ENCODE results near the gene OAF. TPM values are rescaled to one million over a fixed set of nuclear protein-coding genes. Genes with fewer than 3 reads are reported as not detected.

OAF gene
- total RNA-seq: 6.5 and 6.6 TPM in 2 replicates
- long read RNA-seq: 0 reads

DNA sequence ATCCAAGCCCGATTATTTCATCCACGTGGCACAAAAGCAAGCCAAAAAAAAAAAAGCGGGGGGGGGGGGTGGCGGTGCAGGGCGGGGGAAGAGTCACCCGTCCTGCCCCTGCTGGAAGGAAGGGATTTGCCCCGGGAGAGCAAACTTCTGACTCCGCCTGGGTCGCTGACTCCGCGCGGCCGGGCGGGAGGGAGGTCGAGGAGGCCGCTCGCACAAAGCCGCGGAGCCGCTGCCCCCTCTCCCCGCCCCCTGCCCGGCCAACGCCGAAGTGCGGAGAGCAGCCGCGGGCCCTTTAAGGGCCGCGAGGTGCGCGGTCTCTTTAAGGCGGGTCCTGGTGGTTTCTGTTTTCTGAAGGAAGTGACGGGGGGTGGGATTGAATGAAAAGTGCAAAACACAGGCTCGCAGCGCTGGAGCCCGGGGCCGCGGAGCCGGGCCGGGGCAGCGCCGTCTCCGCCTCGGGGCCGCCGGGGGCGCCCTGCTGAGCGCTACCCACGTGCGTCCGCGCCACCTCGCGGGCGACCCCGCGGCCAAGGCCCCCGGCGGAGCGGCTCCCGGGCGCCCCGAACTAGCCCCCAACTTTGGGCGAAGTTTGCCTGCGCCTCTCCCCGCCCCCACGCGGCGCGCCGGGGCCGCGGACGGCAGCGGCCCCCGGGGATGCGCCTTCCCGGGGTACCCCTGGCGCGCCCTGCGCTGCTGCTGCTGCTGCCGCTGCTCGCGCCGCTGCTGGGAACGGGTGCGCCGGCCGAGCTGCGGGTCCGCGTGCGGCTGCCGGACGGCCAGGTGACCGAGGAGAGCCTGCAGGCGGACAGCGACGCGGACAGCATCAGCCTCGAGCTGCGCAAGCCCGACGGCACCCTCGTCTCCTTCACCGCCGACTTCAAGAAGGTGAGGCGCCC, at the start of gene OAF:
TSS of gene OAF (plus strand) at position 407 of the 896 bp plus-strand sequence. CDS start at position 655, 248 bp downstream.
- DNase-seq (ENCODE audit: low spot score, unreplicated experiment): peak; percentile 61
- Mint-ChIP-seq H3K9me3 (ENCODE audit: low read depth) (no peaks in the 10 kb centered on the region), H3K4me3 (ENCODE audit: low read depth) (peak within 1 kb of the TSS; percentile 82), H3K27ac (peak within 1 kb of the TSS; percentile 24), H3K36me3 (ENCODE audit: insufficient read depth) (no peaks in the 10 kb centered on the region), H3K27me3 (peaks cover 64% of the 10 kb centered on the region), H3K4me1 (ENCODE audit: low read depth) (peaks cover 20% of the 10 kb centered on the region)
- TF ChIP-seq, protein P1, sequence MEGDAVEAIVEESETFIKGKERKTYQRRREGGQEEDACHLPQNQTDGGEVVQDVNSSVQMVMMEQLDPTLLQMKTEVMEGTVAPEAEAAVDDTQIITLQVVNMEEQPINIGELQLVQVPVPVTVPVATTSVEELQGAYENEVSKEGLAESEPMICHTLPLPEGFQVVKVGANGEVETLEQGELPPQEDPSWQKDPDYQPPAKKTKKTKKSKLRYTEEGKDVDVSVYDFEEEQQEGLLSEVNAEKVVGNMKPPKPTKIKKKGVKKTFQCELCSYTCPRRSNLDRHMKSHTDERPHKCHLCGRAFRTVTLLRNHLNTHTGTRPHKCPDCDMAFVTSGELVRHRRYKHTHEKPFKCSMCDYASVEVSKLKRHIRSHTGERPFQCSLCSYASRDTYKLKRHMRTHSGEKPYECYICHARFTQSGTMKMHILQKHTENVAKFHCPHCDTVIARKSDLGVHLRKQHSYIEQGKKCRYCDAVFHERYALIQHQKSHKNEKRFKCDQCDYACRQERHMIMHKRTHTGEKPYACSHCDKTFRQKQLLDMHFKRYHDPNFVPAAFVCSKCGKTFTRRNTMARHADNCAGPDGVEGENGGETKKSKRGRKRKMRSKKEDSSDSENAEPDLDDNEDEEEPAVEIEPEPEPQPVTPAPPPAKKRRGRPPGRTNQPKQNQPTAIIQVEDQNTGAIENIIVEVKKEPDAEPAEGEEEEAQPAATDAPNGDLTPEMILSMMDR (IDR thresholded peaks at IDR 0.05; ENCODE audit: unreplicated experiment): peak; percentile 41

DNA sequence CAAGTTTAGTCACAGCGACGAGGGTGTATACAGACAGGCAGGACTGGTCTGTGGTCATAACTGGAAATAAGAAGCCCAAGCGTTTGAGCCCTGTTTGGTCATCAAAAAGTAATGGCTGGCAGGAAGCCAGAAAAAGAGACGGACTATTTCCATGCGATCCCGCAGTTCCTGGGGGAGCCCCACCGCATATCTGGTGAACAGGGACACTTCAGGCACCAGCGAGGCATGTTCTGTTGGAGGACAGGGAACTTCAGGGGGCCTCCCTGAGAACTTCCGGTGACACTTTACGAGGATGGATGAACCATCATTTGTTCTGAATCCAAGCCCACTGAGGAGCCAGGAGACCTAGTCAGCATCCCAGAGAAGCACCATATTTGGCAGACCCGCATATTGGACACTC, 43.2 kb upstream of the OAF start:
- Mint-ChIP-seq H3K36me3 (ENCODE audit: insufficient read depth) (no peaks in the 10 kb centered on the region), H3K4me3 (ENCODE audit: low read depth) (no peak overlapping the region), H3K27ac (no peak overlapping the region), H3K4me1 (ENCODE audit: low read depth) (peaks cover 2% of the 10 kb centered on the region), H3K27me3 (peaks cover 73% of the 10 kb centered on the region), H3K9me3 (ENCODE audit: low read depth) (peaks cover 2% of the 10 kb centered on the region)
- TF ChIP-seq, protein P1 (IDR thresholded peaks at IDR 0.05; ENCODE audit: unreplicated experiment): no peak
- no peak for DNase-seq (ENCODE audit: low spot score, unreplicated experiment)

DNA sequence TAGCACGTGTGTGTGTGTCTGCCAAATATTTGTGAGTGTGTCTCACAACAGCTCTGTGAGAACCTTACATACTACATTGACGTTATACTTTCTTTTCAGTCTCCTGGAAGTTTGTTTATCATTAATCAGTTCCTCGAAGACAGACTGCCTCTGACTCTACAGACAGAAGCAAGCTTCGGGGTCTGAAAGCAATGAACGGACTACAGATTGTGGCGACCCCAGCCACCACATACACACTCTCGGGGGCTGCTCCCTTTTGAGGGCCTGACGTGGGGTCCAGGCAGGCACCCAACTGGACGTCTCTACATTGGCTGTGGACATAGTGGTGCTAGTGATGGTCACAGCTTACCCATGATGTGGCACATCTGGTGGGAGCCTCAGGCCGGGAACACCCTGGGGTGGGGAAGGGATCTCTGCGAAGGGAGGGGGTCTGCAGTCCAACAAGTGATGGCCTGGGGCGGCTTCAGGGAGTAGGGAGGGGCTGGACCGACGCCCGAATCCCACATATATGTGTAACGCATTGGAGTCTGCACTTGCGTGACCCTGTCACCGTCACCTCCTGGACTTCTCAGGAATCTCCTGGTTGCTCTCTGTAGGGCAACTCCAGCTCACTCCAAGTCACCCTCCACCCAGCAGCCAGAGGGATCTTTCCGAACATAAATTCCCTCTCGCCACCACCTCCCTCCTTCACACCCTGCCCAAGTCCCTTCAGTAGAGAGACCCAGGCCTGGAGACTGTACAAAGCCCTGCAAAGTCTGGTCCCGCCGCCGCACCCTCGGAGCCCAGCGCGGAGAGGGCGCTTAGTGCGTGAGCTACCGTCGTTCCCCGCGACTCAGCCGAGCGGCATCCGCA, 42.5 kb upstream of the OAF start:
- no peak for DNase-seq (ENCODE audit: low spot score, unreplicated experiment)
- peaks cover 2% of the 10 kb centered on the region for H3K4me1 Mint-ChIP-seq (ENCODE audit: low read depth)
- H3K27me3 Mint-ChIP-seq: peaks cover 77% of the 10 kb centered on the region
- H3K27ac Mint-ChIP-seq: peak overlapping the region; percentile 90
- peaks cover 2% of the 10 kb centered on the region for H3K9me3 Mint-ChIP-seq (ENCODE audit: low read depth)
- no peaks in the 10 kb centered on the region for H3K36me3 Mint-ChIP-seq (ENCODE audit: insufficient read depth)
- TF ChIP-seq, protein P1 (IDR thresholded peaks at IDR 0.05; ENCODE audit: unreplicated experiment): no peak
- H3K4me3 Mint-ChIP-seq (ENCODE audit: low read depth): peak overlapping the region; percentile 68

DNA sequence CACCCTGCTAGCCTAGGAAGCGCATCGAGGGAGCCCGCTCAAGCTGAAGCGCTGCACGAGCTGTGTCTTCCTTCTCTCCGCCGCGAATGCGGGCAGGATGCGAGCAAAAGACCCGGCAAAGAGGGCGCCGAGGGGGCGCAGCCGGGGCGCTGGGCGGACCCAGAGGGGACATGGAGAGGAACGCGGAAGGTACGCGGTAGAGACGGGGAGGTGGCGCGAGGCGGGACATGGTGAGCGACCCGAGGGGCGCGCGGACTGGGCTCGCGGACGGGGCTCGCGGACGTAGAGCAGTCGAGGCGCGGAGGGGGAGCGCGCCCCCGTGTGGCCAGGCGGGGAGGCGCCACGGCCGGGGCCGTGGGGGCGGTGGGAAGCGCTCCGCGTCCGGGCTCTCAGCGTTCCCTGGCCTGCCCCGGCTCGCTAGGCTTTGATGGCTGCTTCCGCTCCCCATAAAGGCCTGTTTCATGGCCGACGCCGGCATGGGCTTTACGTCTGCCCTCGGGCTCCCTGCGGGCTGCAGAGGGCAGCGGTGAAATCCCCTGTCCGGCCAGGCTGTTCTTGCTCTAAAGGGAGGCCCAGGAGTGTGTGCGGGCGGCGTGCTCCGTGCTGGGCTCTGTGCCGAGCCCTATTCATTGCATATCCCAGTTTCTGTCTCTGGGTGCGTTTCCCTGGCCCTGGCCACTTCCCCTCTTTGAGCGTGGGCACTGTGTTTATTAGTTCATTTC, 41.7 kb upstream of the OAF start:
- H3K27me3 Mint-ChIP-seq: peaks cover 82% of the 10 kb centered on the region
- H3K27ac Mint-ChIP-seq: peak overlapping the region; percentile 90

More for the DNA sequence above, 41.7 kb upstream of the OAF start:
- DNase-seq (ENCODE audit: low spot score, unreplicated experiment): peak; percentile 69
- Mint-ChIP-seq H3K9me3 (ENCODE audit: low read depth) (peaks cover 2% of the 10 kb centered on the region), H3K4me1 (ENCODE audit: low read depth) (peaks cover 2% of the 10 kb centered on the region), H3K4me3 (ENCODE audit: low read depth) (peak overlapping the region; percentile 68), H3K36me3 (ENCODE audit: insufficient read depth) (no peaks in the 10 kb centered on the region)
- TF ChIP-seq, protein P1 (IDR thresholded peaks at IDR 0.05; ENCODE audit: unreplicated experiment): peak; percentile 95
